Fibroblast of the conjunctiva (primary cell): ENCODE results near the gene LRRC74B.

ENCODE experiments used
- DNase-seq: peaks from one replicate; pipeline ENCODE4 v3.0.0-alpha.2; 2010; ENCODE audit warnings: low read depth

Gene LRRC74B

DNA sequence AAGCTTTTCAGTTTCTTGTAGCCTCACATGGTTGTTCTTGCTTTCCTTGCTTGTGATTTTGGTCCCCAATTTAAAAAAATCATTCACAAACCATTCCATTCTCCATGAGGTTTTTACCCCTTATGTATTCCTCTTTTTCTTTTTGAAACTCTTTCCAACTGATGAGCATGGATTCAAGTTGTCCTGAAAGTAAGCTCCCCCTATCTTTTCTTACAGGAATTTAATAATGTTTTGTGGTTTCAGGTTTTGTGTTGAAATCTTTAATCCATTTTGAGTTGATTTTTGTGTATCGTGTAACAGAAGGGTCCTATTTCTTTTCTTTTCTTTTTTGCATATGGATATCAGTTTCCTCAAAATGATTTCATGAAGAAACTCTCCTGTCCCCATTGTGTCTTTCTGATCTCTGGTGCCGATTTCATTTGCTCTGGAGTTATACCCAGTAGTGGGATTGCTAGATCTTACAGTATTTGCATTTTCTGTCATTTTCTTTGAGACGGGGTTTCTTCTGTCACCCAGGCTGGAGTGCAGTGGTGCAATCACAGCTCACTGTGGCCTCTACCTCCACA lies 58.5 kb downstream of the LRRC74B start:
- no peak for DNase-seq

DNA sequence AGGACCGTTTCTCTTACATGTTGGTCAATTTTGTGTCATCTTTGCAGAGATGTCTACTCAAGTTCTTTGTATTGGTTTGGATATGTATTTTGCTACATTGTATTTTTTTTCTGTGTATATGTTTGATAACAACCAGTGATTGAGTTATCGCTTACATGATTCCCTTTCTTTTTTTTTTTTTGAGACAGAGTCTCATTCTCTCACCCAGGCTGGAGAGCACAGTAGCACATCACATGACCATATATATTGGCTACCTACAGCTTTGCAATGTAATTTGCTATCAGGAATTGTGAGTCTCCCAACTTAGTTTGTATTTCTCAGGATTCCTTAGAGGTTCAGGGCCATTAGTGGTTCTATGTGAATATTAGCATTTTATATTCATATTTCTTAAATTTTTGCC lies 59.5 kb downstream of the LRRC74B start:
- DNase-seq = no peak

- DNase-seq = no peak
These were observed 60.3 kb downstream of the LRRC74B start for GRCh38 chr22:21106000-21106399.

- no peak for DNase-seq
These were observed 62.8 kb downstream of the LRRC74B start for GRCh38 chr22:21108379-21109115.
